GM12878 (cell line): ENCODE measurements around the gene PPP2R2D. TPM values are rescaled to one million over a fixed set of nuclear protein-coding genes. Genes with fewer than 3 reads are reported as not detected.

Experiments used
- EGR1 ChIP-seq, 2 experiments: IDR thresholded peaks; 1 replicate in 1 of 2; 2 replicates in 1 of 2; pipeline ENCODE4 v1.6.1; 2011 to 2012; ENCODE audit warnings: low read depth in 2 of 2, low read length in 2 of 2, borderline replicate concordance in 1 of 2, mild to moderate bottlenecking in 1 of 2, moderate library complexity in 1 of 2
- ETV6 ChIP-seq, 2 experiments: fragments of 450-650 bp in 1 of 2; IDR thresholded peaks in 1 of 2; conservative IDR thresholded peaks in 1 of 2; 2 replicates each; pipeline ENCODE4 v1.6.1; 2014; ENCODE audit warnings: antibody characterized with exemption in 1 of 2, borderline replicate concordance in 1 of 2, low read depth in 1 of 2, mild to moderate bottlenecking in 1 of 2, moderate library complexity in 1 of 2
- IRF4 ChIP-seq: IDR thresholded peaks from 2 replicates; pipeline ENCODE4 v1.6.1; 2011; ENCODE audit warnings: low read depth, low read length
- SPI1 ChIP-seq: IDR thresholded peaks from 2 replicates; pipeline ENCODE4 v1.6.1; 2011; ENCODE audit warnings: low read depth, mild to moderate bottlenecking, low read length, moderate library complexity, borderline replicate concordance; ENCODE audit not compliant: insufficient read depth
- polyA plus RNA-seq, 11 experiments: library from polyadenylated mRNA; depleted of rRNA in 4 of 11; unstranded in 6 of 11; stranded (reverse) in 5 of 11; fragments of >200 nt; fragmentation: Nextera tagmentation in 4 of 11; fragmentation: Illumina TruSeq in 1 of 11; extraction: Ambion mirVana in 4 of 11; extraction: Trizol in 1 of 11; gene quantifications; 1 replicate in 1 of 11; 2 replicates in 10 of 11; pipeline versions ENCODE4 v1.2.1 to v1.2.3, GENCODE V29; 2011 to 2016; ENCODE audit warnings: inconsistent platforms in 2 of 11, missing spikeins in 2 of 11, low read depth in 1 of 11
- total RNA-seq, 4 experiments: library from RNA; depleted of rRNA in 3 of 4; stranded (reverse); fragments of >200 nt in 3 of 4; fragmentation: Illumina TruSeq in 1 of 4; extraction: Trizol in 1 of 4; gene quantifications; 2 replicates each; pipeline versions ENCODE4 v1.2.1 to v1.2.3, GENCODE V29; 2013 to 2021
- TF ChIP-seq, protein P1 (sequence below): fragments of 450-650 bp; IDR thresholded peaks from 2 replicates; pipeline ENCODE4 v1.6.1; 2016; ENCODE audit warnings: mild to moderate bottlenecking
- TF ChIP-seq, protein P2 (sequence below): fragments of 450-650 bp; IDR thresholded peaks from 2 replicates; pipeline ENCODE4 v1.6.1; 2016; ENCODE audit warnings: mild to moderate bottlenecking, moderate library complexity, borderline replicate concordance

Gene PPP2R2D
- total and polyA plus RNA-seq, 10 of the 15 experiments (the other 5 are each of a cell fraction or from before 2014, with no cell fraction given), result 2.8 to 41.9 (median 21.8) TPM

DNA sequence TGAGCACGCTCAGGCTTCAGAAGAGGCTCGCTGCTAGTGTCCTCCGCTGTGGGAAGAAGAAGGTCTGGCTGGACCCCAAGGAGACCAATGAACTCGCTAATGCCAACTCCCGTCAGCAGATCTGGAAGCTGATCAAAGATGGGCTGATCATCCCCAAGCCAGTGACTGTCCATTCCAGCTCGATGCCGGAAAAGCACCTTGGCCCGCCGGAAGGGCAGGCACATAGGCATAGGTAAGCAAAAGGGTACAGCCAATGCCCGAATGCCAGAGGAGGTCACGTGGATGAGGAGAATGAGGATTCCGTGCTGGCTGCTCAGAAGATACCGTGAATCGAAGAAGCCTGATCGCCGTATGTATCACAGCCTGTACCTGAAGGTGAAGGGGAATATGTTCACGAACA lies 5.7 kb upstream of the PPP2R2D start (continued):
- TF ChIP-seq ETV6 (conservative IDR thresholded peaks at IDR 0.05 in 1 of 2, IDR thresholded peaks at IDR 0.05 in 1 of 2; ENCODE audit: borderline replicate concordance in 1 of 2, low read depth in 1 of 2), result no peak
- TF ChIP-seq, protein P1, sequence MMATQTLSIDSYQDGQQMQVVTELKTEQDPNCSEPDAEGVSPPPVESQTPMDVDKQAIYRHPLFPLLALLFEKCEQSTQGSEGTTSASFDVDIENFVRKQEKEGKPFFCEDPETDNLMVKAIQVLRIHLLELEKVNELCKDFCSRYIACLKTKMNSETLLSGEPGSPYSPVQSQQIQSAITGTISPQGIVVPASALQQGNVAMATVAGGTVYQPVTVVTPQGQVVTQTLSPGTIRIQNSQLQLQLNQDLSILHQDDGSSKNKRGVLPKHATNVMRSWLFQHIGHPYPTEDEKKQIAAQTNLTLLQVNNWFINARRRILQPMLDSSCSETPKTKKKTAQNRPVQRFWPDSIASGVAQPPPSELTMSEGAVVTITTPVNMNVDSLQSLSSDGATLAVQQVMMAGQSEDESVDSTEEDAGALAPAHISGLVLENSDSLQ, result no peak
- TF ChIP-seq EGR1 (IDR thresholded peaks at IDR 0.05; ENCODE audit: borderline replicate concordance in 1 of 2, low read depth in 2 of 2, low read length in 2 of 2), result no peak
- no peak for TF ChIP-seq SPI1
- TF ChIP-seq, protein P2, sequence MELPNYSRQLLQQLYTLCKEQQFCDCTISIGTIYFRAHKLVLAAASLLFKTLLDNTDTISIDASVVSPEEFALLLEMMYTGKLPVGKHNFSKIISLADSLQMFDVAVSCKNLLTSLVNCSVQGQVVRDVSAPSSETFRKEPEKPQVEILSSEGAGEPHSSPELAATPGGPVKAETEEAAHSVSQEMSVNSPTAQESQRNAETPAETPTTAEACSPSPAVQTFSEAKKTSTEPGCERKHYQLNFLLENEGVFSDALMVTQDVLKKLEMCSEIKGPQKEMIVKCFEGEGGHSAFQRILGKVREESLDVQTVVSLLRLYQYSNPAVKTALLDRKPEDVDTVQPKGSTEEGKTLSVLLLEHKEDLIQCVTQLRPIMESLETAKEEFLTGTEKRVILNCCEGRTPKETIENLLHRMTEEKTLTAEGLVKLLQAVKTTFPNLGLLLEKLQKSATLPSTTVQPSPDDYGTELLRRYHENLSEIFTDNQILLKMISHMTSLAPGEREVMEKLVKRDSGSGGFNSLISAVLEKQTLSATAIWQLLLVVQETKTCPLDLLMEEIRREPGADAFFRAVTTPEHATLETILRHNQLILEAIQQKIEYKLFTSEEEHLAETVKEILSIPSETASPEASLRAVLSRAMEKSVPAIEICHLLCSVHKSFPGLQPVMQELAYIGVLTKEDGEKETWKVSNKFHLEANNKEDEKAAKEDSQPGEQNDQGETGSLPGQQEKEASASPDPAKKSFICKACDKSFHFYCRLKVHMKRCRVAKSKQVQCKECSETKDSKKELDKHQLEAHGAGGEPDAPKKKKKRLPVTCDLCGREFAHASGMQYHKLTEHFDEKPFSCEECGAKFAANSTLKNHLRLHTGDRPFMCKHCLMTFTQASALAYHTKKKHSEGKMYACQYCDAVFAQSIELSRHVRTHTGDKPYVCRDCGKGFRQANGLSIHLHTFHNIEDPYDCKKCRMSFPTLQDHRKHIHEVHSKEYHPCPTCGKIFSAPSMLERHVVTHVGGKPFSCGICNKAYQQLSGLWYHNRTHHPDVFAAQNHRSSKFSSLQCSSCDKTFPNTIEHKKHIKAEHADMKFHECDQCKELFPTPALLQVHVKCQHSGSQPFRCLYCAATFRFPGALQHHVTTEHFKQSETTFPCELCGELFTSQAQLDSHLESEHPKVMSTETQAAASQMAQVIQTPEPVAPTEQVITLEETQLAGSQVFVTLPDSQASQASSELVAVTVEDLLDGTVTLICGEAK, result no peak
- TF ChIP-seq IRF4, result no peak
